ENCODE measurements around the gene ROCK2.
A peak's percentile ranks its signal among the peaks of the same experiment; 100 is the strongest.
"Not testable (repeated sequence)": the region's sequence is repeated elsewhere in the genome, so short reads cannot be mapped to it uniquely, and the experiment has no call there.

The ROCK2 gene

DNA sequence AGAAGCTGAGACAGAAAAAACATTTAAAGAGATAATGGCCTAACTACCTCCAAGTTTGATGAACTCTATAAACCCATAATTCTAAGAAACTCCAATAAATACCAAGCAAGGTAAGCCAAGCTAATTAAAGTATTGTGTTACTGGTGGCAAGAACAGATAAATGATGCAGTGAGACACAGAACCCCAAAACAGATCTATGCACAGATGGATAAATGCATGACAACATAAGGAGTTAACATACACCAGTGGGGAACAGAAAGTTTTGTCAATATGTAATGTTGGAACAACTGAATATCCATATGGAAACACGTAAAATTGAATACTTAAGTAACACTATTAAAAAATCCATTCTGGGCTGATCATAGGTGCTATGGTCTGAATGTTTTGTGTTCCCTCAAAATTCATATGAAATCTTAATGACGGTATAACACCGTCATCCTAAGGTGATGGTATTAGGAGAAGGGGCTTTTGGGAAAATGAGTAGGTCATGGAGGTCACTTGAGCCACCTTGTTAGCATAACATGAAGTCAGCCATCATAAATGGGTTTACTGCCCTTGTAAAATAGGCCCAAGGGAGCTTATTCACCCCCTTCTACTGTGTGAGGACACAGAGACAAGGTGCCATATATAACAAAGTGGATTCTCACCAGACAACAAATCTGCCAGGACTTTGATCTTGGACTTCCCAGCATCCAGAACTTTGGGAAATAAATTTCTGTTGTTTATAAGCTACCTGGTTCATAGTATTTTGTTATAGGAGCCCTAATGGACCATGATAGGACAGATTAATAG, 102.8 kb downstream of the ROCK2 start:
- Histone ChIP-seq H3K27me3 (ENCODE audit: control insufficient read depth, insufficient read depth, low read length, poor library complexity, severe bottlenecking) (no peaks in the 10 kb centered on the region), H3K9me3 (ENCODE audit: control insufficient read depth, low read length) (no peaks in the 10 kb centered on the region), H3K27ac (ENCODE audit: insufficient read depth, low read depth, low read length, poor library complexity, severe bottlenecking) (no peak overlapping the region), H3K36me3 (ENCODE audit: control insufficient read depth, insufficient read depth, low read length) (no peaks in the 10 kb centered on the region), H3K4me3 (ENCODE audit: insufficient read depth, low read depth, low read length) (no peak overlapping the region), H3K4me1 (ENCODE audit: control insufficient read depth, insufficient read depth, low read length) (no peaks in the 10 kb centered on the region)
- 95 to 100% methylated on average over 3 of the region's 3 CpGs for WGBS, 2 experiments

DNA sequence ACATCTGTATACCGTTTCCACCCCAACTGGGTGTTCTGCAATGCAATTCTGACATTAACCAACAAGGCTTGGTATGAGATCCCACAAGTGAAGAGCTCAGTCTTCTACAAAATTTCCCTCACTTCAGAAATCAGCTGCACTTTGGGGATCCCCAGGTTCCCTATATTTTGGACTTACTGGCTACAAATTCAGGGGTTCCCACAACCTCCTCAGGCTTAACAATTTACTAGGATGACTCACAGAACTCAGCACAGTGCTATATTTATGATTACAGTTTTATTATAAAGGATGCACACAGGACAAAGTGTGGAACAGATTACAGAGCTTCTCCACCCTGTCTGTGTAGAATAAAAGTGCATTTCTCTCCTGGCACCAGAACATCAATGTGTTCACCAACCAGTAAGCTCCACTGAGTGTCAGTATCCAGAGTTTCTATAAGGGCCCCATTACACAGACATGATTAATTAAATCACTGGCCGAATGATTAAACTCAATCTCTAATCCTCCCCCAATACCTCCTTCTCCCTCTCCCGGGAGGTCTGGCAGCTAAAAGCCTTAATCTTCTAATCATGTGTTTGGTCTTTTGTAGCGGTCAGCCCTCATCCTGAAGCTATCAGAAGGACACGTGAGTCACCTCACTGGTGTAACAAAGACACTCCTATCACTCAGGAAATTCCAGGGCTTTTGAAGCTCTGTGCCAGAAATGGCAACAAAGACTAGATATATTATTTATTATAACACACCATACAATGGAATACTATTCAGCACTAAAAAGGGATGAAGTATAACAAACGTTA, 104.6 kb downstream of the ROCK2 start:
- no peaks in the 10 kb centered on the region for H3K36me3 ChIP-seq (ENCODE audit: control insufficient read depth, insufficient read depth, low read length)
- no peak overlapping the region for H3K27ac ChIP-seq (ENCODE audit: insufficient read depth, low read depth, low read length, poor library complexity, severe bottlenecking)
- H3K4me3 ChIP-seq (ENCODE audit: insufficient read depth, low read depth, low read length) = no peak overlapping the region
- H3K27me3 ChIP-seq (ENCODE audit: control insufficient read depth, insufficient read depth, low read length, poor library complexity, severe bottlenecking) = no peaks in the 10 kb centered on the region
- H3K4me1 ChIP-seq (ENCODE audit: control insufficient read depth, insufficient read depth, low read length) = no peaks in the 10 kb centered on the region
- no peaks in the 10 kb centered on the region for H3K9me3 ChIP-seq (ENCODE audit: control insufficient read depth, low read length)
- 86 to 94% methylated on average over 5 of the region's 6 CpGs for WGBS, 2 experiments

DNA sequence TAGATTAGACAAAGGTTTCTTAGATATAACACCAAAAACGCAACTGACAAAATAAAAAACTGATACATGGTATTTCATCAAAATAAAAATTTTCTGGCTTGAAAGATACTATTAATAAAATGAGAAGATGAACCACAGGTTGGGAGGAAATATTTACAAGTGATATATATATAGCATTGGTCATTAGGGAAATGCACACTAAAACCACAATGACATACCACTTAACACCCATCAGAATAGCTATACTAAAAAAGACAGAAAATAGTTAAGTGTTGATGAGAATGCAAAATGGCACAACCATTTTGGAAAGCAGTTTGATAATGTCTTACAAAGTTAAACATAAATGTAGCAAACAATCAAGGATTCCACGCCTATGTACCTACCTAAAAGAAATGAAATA, 105.3 kb downstream of the ROCK2 start:
- WGBS, 2 experiments = 95% methylated on average over 1 to 2 of the region's 2 CpGs
- Histone ChIP-seq H3K27me3 (ENCODE audit: control insufficient read depth, insufficient read depth, low read length, poor library complexity, severe bottlenecking) (no peaks in the 10 kb centered on the region), H3K4me3 (ENCODE audit: insufficient read depth, low read depth, low read length) (no peak overlapping the region)

DNA sequence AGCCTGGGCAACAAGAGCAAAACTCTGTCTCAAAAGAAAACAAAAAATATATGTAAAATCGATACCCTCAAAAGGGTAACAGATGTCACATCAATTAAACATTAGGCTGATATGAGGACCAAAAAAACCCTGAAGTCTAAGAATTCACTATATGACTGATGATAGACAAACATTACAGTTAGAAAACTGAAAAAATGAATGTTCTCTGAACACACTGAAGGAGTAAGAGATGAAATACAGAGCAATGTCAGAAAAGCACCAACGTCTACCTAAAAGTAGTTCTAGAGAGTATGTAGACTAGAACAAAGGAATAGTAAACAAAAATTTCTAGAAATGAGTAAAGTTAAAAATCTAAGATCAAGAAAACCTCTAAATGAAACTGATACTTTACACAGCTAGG, 107.3 kb downstream of the ROCK2 start:
- H3K36me3 ChIP-seq (ENCODE audit: control insufficient read depth, insufficient read depth, low read length) = no peaks in the 10 kb centered on the region
- H3K27ac ChIP-seq (ENCODE audit: insufficient read depth, low read depth, low read length, poor library complexity, severe bottlenecking) = no peak overlapping the region
- WGBS, 2 experiments = 88 to 100% methylated on average over 1 to 2 of the region's 2 CpGs
- H3K27me3 ChIP-seq (ENCODE audit: control insufficient read depth, insufficient read depth, low read length, poor library complexity, severe bottlenecking) = no peaks in the 10 kb centered on the region
- no peaks in the 10 kb centered on the region for H3K4me1 ChIP-seq (ENCODE audit: control insufficient read depth, insufficient read depth, low read length)
- H3K4me3 ChIP-seq (ENCODE audit: insufficient read depth, low read depth, low read length) = no peak overlapping the region
- H3K9me3 ChIP-seq (ENCODE audit: control insufficient read depth, low read length) = no peaks in the 10 kb centered on the region

More for the DNA sequence above, 105.3 kb downstream of the ROCK2 start:
- Histone ChIP-seq H3K36me3 (ENCODE audit: control insufficient read depth, insufficient read depth, low read length) (no peaks in the 10 kb centered on the region), H3K27ac (ENCODE audit: insufficient read depth, low read depth, low read length, poor library complexity, severe bottlenecking) (no peak overlapping the region), H3K9me3 (ENCODE audit: control insufficient read depth, low read length) (no peaks in the 10 kb centered on the region), H3K4me1 (ENCODE audit: control insufficient read depth, insufficient read depth, low read length) (no peaks in the 10 kb centered on the region)

DNA sequence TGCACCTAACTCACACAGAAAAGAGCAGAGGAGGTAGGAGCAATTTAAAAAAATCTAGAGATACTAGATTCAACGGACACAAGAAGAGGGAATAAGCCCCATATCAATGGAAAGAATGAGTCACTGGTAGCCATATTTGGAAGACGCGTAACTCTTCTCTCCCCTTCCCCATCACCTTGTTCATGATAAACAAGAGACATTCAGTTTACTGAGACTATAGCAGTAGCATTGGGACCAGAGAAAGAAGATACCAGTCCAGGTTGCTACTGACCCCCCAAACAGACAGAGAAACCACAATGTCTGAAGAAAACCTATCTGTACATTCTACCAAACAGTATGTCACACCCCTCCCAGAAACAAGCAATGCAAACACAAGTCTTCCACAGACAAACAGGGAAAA, 108.1 kb downstream of the ROCK2 start:
- Histone ChIP-seq H3K27me3 (ENCODE audit: control insufficient read depth, insufficient read depth, low read length, poor library complexity, severe bottlenecking) (no peaks in the 10 kb centered on the region), H3K9me3 (ENCODE audit: control insufficient read depth, low read length) (no peaks in the 10 kb centered on the region), H3K27ac (ENCODE audit: insufficient read depth, low read depth, low read length, poor library complexity, severe bottlenecking) (no peak overlapping the region), H3K36me3 (ENCODE audit: control insufficient read depth, insufficient read depth, low read length) (no peaks in the 10 kb centered on the region), H3K4me3 (ENCODE audit: insufficient read depth, low read depth, low read length) (no peak overlapping the region), H3K4me1 (ENCODE audit: control insufficient read depth, insufficient read depth, low read length) (no peaks in the 10 kb centered on the region)
- 90 to 94% methylated on average over 3 of the region's 3 CpGs for WGBS, 2 experiments

DNA sequence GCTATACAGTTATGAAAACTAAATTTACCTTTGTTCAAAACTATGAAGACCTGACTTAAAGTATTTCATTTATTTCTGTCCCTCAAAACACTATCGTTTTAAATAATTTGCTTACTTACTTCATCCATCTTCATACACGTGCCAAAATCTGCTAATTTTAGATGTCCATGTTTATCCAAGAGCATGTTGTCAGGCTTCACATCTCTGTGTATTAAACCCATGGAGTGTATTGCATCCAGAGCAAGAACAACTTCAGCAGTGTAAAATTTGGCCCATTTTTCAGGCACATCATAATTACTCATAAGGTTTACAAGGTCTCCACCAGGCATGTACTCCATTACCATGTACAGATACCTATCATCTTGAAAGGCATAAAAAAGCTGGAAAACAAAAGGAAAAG, 108.9 kb downstream of the ROCK2 start:
- 89 to 93% methylated on average over 2 of the region's 2 CpGs for WGBS, 2 experiments
- H3K27ac ChIP-seq (ENCODE audit: insufficient read depth, low read depth, low read length, poor library complexity, severe bottlenecking) = no peak overlapping the region
- H3K4me1 ChIP-seq (ENCODE audit: control insufficient read depth, insufficient read depth, low read length) = no peaks in the 10 kb centered on the region
- H3K9me3 ChIP-seq (ENCODE audit: control insufficient read depth, low read length) = no peaks in the 10 kb centered on the region
- H3K4me3 ChIP-seq (ENCODE audit: insufficient read depth, low read depth, low read length) = no peak overlapping the region
- no peaks in the 10 kb centered on the region for H3K36me3 ChIP-seq (ENCODE audit: control insufficient read depth, insufficient read depth, low read length)
- H3K27me3 ChIP-seq (ENCODE audit: control insufficient read depth, insufficient read depth, low read length, poor library complexity, severe bottlenecking) = no peaks in the 10 kb centered on the region

DNA sequence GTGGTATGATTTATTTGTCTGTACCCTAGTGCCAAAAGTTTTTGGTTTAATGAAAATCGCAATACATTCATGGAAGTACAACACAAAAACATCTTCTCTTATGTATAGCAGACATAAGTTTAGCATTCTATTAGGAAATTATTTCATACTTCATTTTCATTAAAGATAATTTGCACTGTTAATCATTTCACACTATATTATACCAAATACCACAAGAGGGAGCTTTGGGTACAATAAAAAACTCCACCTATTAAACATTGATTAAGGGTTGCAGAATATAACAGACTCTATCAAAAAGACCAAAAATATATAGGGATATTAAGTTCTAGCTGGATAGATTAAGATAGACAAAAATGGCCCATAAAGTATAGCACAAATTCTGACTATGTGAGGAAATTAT, 110.1 kb downstream of the ROCK2 start:
- 100% methylated on average over 1 of the region's 1 CpG; no CpG with 5 or more reads in 1 of the 2 experiments for WGBS, 2 experiments
- Histone ChIP-seq H3K27me3 (ENCODE audit: control insufficient read depth, insufficient read depth, low read length, poor library complexity, severe bottlenecking) (no peaks in the 10 kb centered on the region), H3K4me3 (ENCODE audit: insufficient read depth, low read depth, low read length) (no peak overlapping the region), H3K36me3 (ENCODE audit: control insufficient read depth, insufficient read depth, low read length) (no peaks in the 10 kb centered on the region), H3K27ac (ENCODE audit: insufficient read depth, low read depth, low read length, poor library complexity, severe bottlenecking) (no peak overlapping the region), H3K4me1 (ENCODE audit: control insufficient read depth, insufficient read depth, low read length) (no peaks in the 10 kb centered on the region), H3K9me3 (ENCODE audit: control insufficient read depth, low read length) (no peaks in the 10 kb centered on the region)

DNA sequence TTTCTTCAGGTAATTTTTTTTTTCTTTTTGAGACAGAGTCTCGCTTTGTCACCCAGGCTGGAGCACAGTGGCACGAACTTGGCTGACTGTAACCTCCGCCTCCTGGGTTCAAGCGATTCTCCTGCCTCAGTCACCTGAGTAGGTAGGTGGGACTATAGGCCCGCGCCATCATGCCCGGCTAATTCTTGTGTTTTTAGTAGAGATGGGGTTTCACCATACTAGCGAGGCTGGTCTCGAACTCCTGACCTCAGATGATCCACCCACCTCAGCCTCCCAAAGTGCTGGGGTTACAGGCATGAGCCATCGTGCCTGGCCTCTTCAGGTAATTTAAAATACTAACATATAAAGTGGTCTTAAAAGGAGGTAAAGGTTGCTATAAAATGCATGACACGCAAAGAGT, 113.2 kb downstream of the ROCK2 start:
- H3K9me3 ChIP-seq (ENCODE audit: control insufficient read depth, low read length); H3K27ac ChIP-seq (ENCODE audit: insufficient read depth, low read depth, low read length, poor library complexity, severe bottlenecking); H3K4me3 ChIP-seq (ENCODE audit: insufficient read depth, low read depth, low read length); H3K36me3 ChIP-seq (ENCODE audit: control insufficient read depth, insufficient read depth, low read length); H3K27me3 ChIP-seq (ENCODE audit: control insufficient read depth, insufficient read depth, low read length, poor library complexity, severe bottlenecking); H3K4me1 ChIP-seq (ENCODE audit: control insufficient read depth, insufficient read depth, low read length): not testable (repeated sequence)
- 81 to 90% methylated on average over 9 to 11 of the region's 11 CpGs for WGBS, 2 experiments

DNA sequence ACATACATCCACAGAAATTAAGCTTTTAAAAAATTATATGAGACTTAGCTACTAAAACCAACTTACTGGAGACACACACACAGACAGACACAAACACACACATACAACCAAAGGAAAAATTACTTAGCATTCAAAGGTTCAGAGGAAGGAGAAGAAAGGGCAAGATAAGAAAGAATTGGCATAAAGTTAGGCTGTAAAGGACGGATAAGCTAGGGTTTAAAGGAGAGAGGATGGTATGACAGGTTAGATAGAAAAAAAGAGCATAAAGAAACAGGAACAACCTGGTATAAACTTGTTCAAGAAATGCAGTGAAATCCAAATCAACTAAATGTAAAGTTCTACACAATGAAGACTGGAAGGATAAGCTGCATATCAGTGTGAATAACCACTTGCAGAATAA, 115.7 kb downstream of the ROCK2 start:
- no peaks in the 10 kb centered on the region for H3K36me3 ChIP-seq (ENCODE audit: control insufficient read depth, insufficient read depth, low read length)
- H3K27ac ChIP-seq (ENCODE audit: insufficient read depth, low read depth, low read length, poor library complexity, severe bottlenecking) = no peak overlapping the region
- no peaks in the 10 kb centered on the region for H3K9me3 ChIP-seq (ENCODE audit: control insufficient read depth, low read length)
- H3K4me3 ChIP-seq (ENCODE audit: insufficient read depth, low read depth, low read length) = no peak overlapping the region
- WGBS, 2 experiments = 84 to 92% methylated on average over 1 of the region's 1 CpG
- H3K27me3 ChIP-seq (ENCODE audit: control insufficient read depth, insufficient read depth, low read length, poor library complexity, severe bottlenecking) = no peaks in the 10 kb centered on the region
- H3K4me1 ChIP-seq (ENCODE audit: control insufficient read depth, insufficient read depth, low read length) = no peaks in the 10 kb centered on the region

DNA sequence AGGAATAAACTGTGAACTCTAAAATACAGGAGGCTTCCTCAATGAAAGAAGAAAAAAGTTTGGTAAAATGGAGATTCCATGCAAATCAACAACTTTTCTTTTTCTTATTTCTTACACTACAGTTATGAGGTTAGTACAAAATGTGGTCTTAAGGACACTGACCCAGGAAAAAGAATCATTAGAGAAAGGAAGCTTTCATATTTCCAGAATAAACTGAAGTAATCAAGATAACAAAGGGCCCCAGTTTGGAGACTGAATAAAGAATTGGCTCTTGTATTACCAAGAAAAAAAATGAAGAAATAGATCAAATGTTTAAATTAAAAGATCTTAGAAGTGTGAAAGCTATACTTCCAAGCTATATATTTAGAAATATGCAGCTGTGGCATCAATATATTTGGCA, 116.8 kb downstream of the ROCK2 start:
- Histone ChIP-seq H3K4me1 (ENCODE audit: control insufficient read depth, insufficient read depth, low read length) (no peaks in the 10 kb centered on the region), H3K9me3 (ENCODE audit: control insufficient read depth, low read length) (no peaks in the 10 kb centered on the region), H3K36me3 (ENCODE audit: control insufficient read depth, insufficient read depth, low read length) (no peaks in the 10 kb centered on the region), H3K27me3 (ENCODE audit: control insufficient read depth, insufficient read depth, low read length, poor library complexity, severe bottlenecking) (no peaks in the 10 kb centered on the region), H3K4me3 (ENCODE audit: insufficient read depth, low read depth, low read length) (no peak overlapping the region), H3K27ac (ENCODE audit: insufficient read depth, low read depth, low read length, poor library complexity, severe bottlenecking) (peak overlapping the region; percentile 27)

All from ectodermal cell (in vitro differentiated cells).